BE2C (cell line): Measurements from ENCODE around the gene HTR3E.
A peak's percentile ranks its signal among the peaks of the same experiment; 100 is the strongest.
"Not testable (repeated sequence)": the region's sequence is repeated elsewhere in the genome, so short reads cannot be mapped to it uniquely, and the experiment has no call there.

ENCODE experiments used
- DNase-seq: peaks from one replicate; pipeline ENCODE4 v3.0.0-alpha.2; 2020
- H3K27me3 ChIP-seq: fragments of 250-450 bp; sonication (Bioruptor Pico); 2 replicates; pipeline ENCODE4 v1.5.1; 2020; ENCODE audit warnings: mild to moderate bottlenecking
- H3K36me3 ChIP-seq: fragments of 250-450 bp; sonication (Bioruptor Pico); 2 replicates; pipeline ENCODE4 v1.5.1; 2020; ENCODE audit warnings: mild to moderate bottlenecking
- H3K4me1 ChIP-seq: fragments of 250-450 bp; sonication (Bioruptor Pico); 2 replicates; pipeline ENCODE4 v1.5.1; 2020
- H3K4me3 ChIP-seq: 2 replicates; pipeline ENCODE4 v1.5.1; 2011; ENCODE audit warnings: low read depth, low read length
- H3K9me3 ChIP-seq: fragments of 250-450 bp; sonication (Bioruptor Pico); 2 replicates; pipeline ENCODE4 v1.5.1; 2020
- CTCF ChIP-seq: IDR thresholded peaks from 2 replicates; pipeline ENCODE4 v1.5.1; 2012; ENCODE audit warnings: mild to moderate bottlenecking, low read depth, low read length

Gene HTR3E

GRCh38 chr3:184145111-184145524, 48.3 kb downstream of the HTR3E start:
- no peak overlapping the region for H3K4me3 ChIP-seq
- peaks cover 67% of the 10 kb centered on the region for H3K36me3 ChIP-seq
- H3K4me1 ChIP-seq: no peaks in the 10 kb centered on the region
- H3K9me3 ChIP-seq: no peaks in the 10 kb centered on the region
- peak; percentile 62 for TF ChIP-seq CTCF
- no peaks in the 10 kb centered on the region for H3K27me3 ChIP-seq
- DNase-seq: peak; percentile 60

- peaks cover 60% of the 10 kb centered on the region for H3K36me3 ChIP-seq
- TF ChIP-seq CTCF: no peak
- no peak overlapping the region for H3K4me3 ChIP-seq
- DNase-seq: no peak
- H3K27me3 ChIP-seq: no peaks in the 10 kb centered on the region
- no peaks in the 10 kb centered on the region for H3K9me3 ChIP-seq
- no peaks in the 10 kb centered on the region for H3K4me1 ChIP-seq
Measured at GRCh38 chr3:184145751-184146270, 48.9 kb downstream of the HTR3E start.

GRCh38 chr3:184148076-184148475, 51.2 kb downstream of the HTR3E start:
- Histone ChIP-seq H3K9me3 (no peaks in the 10 kb centered on the region), H3K4me3 (no peak overlapping the region), H3K36me3 (peaks cover 38% of the 10 kb centered on the region), H3K27me3 (no peaks in the 10 kb centered on the region), H3K4me1 (no peaks in the 10 kb centered on the region)
- no peak for TF ChIP-seq CTCF
- no peak for DNase-seq

GRCh38 chr3:184149123-184149522, 52.3 kb downstream of the HTR3E start:
- Histone ChIP-seq H3K27me3 (no peaks in the 10 kb centered on the region), H3K36me3 (peaks cover 27% of the 10 kb centered on the region), H3K4me3 (no peak overlapping the region), H3K4me1 (no peaks in the 10 kb centered on the region), H3K9me3 (no peaks in the 10 kb centered on the region)
- no peak for DNase-seq
- no peak for TF ChIP-seq CTCF

- H3K9me3 ChIP-seq, DNase-seq, H3K4me3 ChIP-seq, H3K4me1 ChIP-seq, H3K27me3 ChIP-seq: not testable (repeated sequence)
- TF ChIP-seq CTCF: peak; percentile 48
- peaks cover 21% of the 10 kb centered on the region for H3K36me3 ChIP-seq
Measured at GRCh38 chr3:184149770-184150169, 52.9 kb downstream of the HTR3E start.

GRCh38 chr3:184154885-184155643, 58.2 kb downstream of the HTR3E start, which contains the start of gene DVL3:
Gene DVL3, plus strand, starts transcription at chr3:184155377. Its CDS starts 259 bp downstream, at chr3:184155636.
- Histone ChIP-seq H3K27me3 (no peaks in the 10 kb centered on the region), H3K4me3 (peak within 1 kb of the TSS; percentile 95), H3K4me1 (peaks cover 4% of the 10 kb centered on the region; the same call in 1 of the 2 replicates), H3K36me3 (no peaks in the 10 kb centered on the region), H3K9me3 (no peaks in the 10 kb centered on the region)
- no peak for TF ChIP-seq CTCF
- DNase-seq: peak; percentile 66
